Panc1 (cell line): ENCODE data around the gene GNAI2.
"Not testable (repeated sequence)": the region's sequence is repeated elsewhere in the genome, so short reads cannot be mapped to it uniquely, and the experiment has no call there.

ENCODE experiments used
- CTCF ChIP-seq: fragments of 450-650 bp; IDR thresholded peaks from 2 replicates; pipeline ENCODE4 v1.5.1; 2017; ENCODE audit warnings: mild to moderate bottlenecking
- POLR2AphosphoS5 ChIP-seq: IDR thresholded peaks from 2 replicates; pipeline ENCODE4 v1.6.1; 2012; ENCODE audit warnings: mild to moderate bottlenecking, low read depth, low read length, moderate library complexity
- TCF7L2 ChIP-seq: IDR thresholded peaks from 2 replicates; pipeline ENCODE4 v1.6.1; 2011; ENCODE audit warnings: mild to moderate bottlenecking, low read depth, low read length, inconsistent platforms
- TF ChIP-seq, protein P1 (sequence below), 2 experiments: IDR thresholded peaks; 2 replicates each; pipeline ENCODE4 v1.6.1; 2011 to 2012; ENCODE audit warnings: low read depth in 2 of 2, control low read depth in 1 of 2, low read length in 1 of 2, mild to moderate bottlenecking in 1 of 2, moderate library complexity in 1 of 2; ENCODE audit not compliant: insufficient read depth in 1 of 2

GRCh38 chr3:50244813-50245212, 8.8 kb downstream of the GNAI2 start:
- TF ChIP-seq CTCF, TCF7L2, POLR2AphosphoS5: not testable (repeated sequence)
- TF ChIP-seq, protein P1, sequence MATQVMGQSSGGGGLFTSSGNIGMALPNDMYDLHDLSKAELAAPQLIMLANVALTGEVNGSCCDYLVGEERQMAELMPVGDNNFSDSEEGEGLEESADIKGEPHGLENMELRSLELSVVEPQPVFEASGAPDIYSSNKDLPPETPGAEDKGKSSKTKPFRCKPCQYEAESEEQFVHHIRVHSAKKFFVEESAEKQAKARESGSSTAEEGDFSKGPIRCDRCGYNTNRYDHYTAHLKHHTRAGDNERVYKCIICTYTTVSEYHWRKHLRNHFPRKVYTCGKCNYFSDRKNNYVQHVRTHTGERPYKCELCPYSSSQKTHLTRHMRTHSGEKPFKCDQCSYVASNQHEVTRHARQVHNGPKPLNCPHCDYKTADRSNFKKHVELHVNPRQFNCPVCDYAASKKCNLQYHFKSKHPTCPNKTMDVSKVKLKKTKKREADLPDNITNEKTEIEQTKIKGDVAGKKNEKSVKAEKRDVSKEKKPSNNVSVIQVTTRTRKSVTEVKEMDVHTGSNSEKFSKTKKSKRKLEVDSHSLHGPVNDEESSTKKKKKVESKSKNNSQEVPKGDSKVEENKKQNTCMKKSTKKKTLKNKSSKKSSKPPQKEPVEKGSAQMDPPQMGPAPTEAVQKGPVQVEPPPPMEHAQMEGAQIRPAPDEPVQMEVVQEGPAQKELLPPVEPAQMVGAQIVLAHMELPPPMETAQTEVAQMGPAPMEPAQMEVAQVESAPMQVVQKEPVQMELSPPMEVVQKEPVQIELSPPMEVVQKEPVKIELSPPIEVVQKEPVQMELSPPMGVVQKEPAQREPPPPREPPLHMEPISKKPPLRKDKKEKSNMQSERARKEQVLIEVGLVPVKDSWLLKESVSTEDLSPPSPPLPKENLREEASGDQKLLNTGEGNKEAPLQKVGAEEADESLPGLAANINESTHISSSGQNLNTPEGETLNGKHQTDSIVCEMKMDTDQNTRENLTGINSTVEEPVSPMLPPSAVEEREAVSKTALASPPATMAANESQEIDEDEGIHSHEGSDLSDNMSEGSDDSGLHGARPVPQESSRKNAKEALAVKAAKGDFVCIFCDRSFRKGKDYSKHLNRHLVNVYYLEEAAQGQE (IDR thresholded peaks at IDR 0.05; ENCODE audit: insufficient read depth in 1 of 2, low read depth in 2 of 2, low read length in 1 of 2): not testable (repeated sequence)
